H7 (cell line): ENCODE measurements around the gene TMCO4. TPM values are rescaled to one million over a fixed set of nuclear protein-coding genes. Genes with fewer than 3 reads are reported as not detected.

Experiments used
- DNase-seq: peaks from one replicate; pipeline ENCODE4 v3.0.0; 2012
- H3K27me3 ChIP-seq: 2 replicates; pipeline ENCODE4 v1.6.0; 2011; ENCODE audit warnings: mild to moderate bottlenecking, low read length; ENCODE audit not compliant: control insufficient read depth, insufficient read depth
- H3K36me3 ChIP-seq: replicated peaks from 2 replicates; pipeline ENCODE4 v1.5.1; 2011; ENCODE audit warnings: low read length; ENCODE audit not compliant: control insufficient read depth, insufficient read depth
- H3K4me3 ChIP-seq: 2 replicates; pipeline ENCODE4 v1.5.1; 2011; ENCODE audit warnings: low read depth, mild to moderate bottlenecking, control low read depth, low read length, moderate library complexity; ENCODE audit not compliant: insufficient read depth
- total RNA-seq: library from RNA; depleted of rRNA; stranded (reverse); fragments of >200 nt; shearing (Covaris generic); gene quantifications from 2 replicates; pipeline ENCODE4 v1.2.3, GENCODE V29; 2014

Gene TMCO4
- total RNA-seq, 1 experiment from 2014 or later: 8.8 TPM

GRCh38 chr1:19654886-19655717 is 144.6 kb downstream of the TMCO4 start:
- H3K36me3 ChIP-seq: no peaks in the 10 kb centered on the region
- H3K27me3 ChIP-seq: no peaks in the 10 kb centered on the region
- DNase-seq: no peak
- no peak overlapping the region for H3K4me3 ChIP-seq

- Histone ChIP-seq H3K27me3 (no peaks in the 10 kb centered on the region), H3K4me3 (no peak overlapping the region), H3K36me3 (no peaks in the 10 kb centered on the region)
- DNase-seq: peak; percentile 19
Measured at GRCh38 chr1:19654386-19654785, 145.3 kb downstream of the TMCO4 start.

- Histone ChIP-seq H3K27me3 (peaks cover 1% of the 10 kb centered on the region; the same call in 1 of the 2 replicates), H3K36me3 (no peaks in the 10 kb centered on the region), H3K4me3 (no peak overlapping the region)
- DNase-seq: peak; percentile 92
Measured at GRCh38 chr1:19651141-19651737, 148.5 kb downstream of the TMCO4 start.

- no peak overlapping the region for H3K4me3 ChIP-seq
- H3K27me3 ChIP-seq: peaks cover 8% of the 10 kb centered on the region
- peak; percentile 68 for DNase-seq
- no peaks in the 10 kb centered on the region for H3K36me3 ChIP-seq
Measured at GRCh38 chr1:19650416-19651140, 149.1 kb downstream of the TMCO4 start.

- Histone ChIP-seq H3K36me3 (no peaks in the 10 kb centered on the region), H3K4me3 (no peak overlapping the region), H3K27me3 (peaks cover 22% of the 10 kb centered on the region)
- DNase-seq: peak; percentile 93
Measured at GRCh38 chr1:19648689-19649088, 151.0 kb downstream of the TMCO4 start.

GRCh38 chr1:19648239-19648638 is 151.5 kb downstream of the TMCO4 start:
- peak; percentile 60 for DNase-seq
- Histone ChIP-seq H3K4me3 (no peak overlapping the region), H3K27me3 (peaks cover 26% of the 10 kb centered on the region), H3K36me3 (no peaks in the 10 kb centered on the region)

GRCh38 chr1:19647643-19648042 is 152.1 kb downstream of the TMCO4 start:
- no peak overlapping the region for H3K4me3 ChIP-seq
- H3K36me3 ChIP-seq: no peaks in the 10 kb centered on the region
- H3K27me3 ChIP-seq: peaks cover 32% of the 10 kb centered on the region
- no peak for DNase-seq

GRCh38 chr1:19646377-19647319 is 153.1 kb downstream of the TMCO4 start:
- Histone ChIP-seq H3K27me3 (peaks cover 34% of the 10 kb centered on the region), H3K36me3 (no peaks in the 10 kb centered on the region), H3K4me3 (no peak overlapping the region)
- DNase-seq: peak; percentile 44

- peak overlapping the region; percentile 71 for H3K4me3 ChIP-seq
- H3K36me3 ChIP-seq: no peaks in the 10 kb centered on the region
- peaks cover 34% of the 10 kb centered on the region for H3K27me3 ChIP-seq
- DNase-seq: peak; percentile 64
Measured at GRCh38 chr1:19645411-19646251, 154.1 kb downstream of the TMCO4 start.

GRCh38 chr1:19644681-19645410 is 154.9 kb downstream of the TMCO4 start:
- H3K4me3 ChIP-seq: peak overlapping the region; percentile 71
- peaks cover 34% of the 10 kb centered on the region for H3K27me3 ChIP-seq
- peak; percentile 89 for DNase-seq
- no peaks in the 10 kb centered on the region for H3K36me3 ChIP-seq

GRCh38 chr1:19644395-19644680 is 155.4 kb downstream of the TMCO4 start:
- peak; percentile 88 for DNase-seq
- peak overlapping the region; percentile 71 for H3K4me3 ChIP-seq
- no peaks in the 10 kb centered on the region for H3K36me3 ChIP-seq
- H3K27me3 ChIP-seq: peaks cover 34% of the 10 kb centered on the region

GRCh38 chr1:19643602-19644394 is 155.9 kb downstream of the TMCO4 start, which contains the start of gene NBL1:
Gene NBL1 (plus strand): TSS chr1:19644311. CDS start chr1:19655031, 10,720 bp downstream.
- H3K36me3 ChIP-seq: no peaks in the 10 kb centered on the region
- H3K27me3 ChIP-seq: peaks cover 34% of the 10 kb centered on the region
- peak; percentile 92 for DNase-seq

More at GRCh38 chr1:19643602-19644394, 155.9 kb downstream of the TMCO4 start, which contains the start of gene NBL1:
- H3K4me3 ChIP-seq: peak within 1 kb of the TSS; percentile 71
